GM18909 (cell line): ENCODE results near the gene ASIC4.

Experiments used
- ATAC-seq: cut with Tn5 transposase; IDR thresholded peaks from one replicate; pipeline ENCODE4 v1.9.1; 2021; ENCODE audit warnings: mild to moderate bottlenecking; ENCODE audit not compliant: unreplicated experiment, poor library complexity

Gene ASIC4

GRCh38 chr2:219531639-219532377, 17.5 kb downstream of the ASIC4 start:
- no peak for ATAC-seq

GRCh38 chr2:219532378-219532649, 18.0 kb downstream of the ASIC4 start:
- ATAC-seq = no peak

GRCh38 chr2:219533930-219534661, 19.8 kb downstream of the ASIC4 start:
- no peak for ATAC-seq

GRCh38 chr2:219536425-219536824, 22.1 kb downstream of the ASIC4 start:
- no peak for ATAC-seq

GRCh38 chr2:219536967-219537366, 22.7 kb downstream of the ASIC4 start:
- no peak for ATAC-seq

- ATAC-seq = no peak
Observed at GRCh38 chr2:219537657-219538488, 23.6 kb downstream of the ASIC4 start.

GRCh38 chr2:219538504-219538951, 24.2 kb downstream of the ASIC4 start:
- ATAC-seq = no peak

GRCh38 chr2:219538956-219539788, 24.9 kb downstream of the ASIC4 start:
- ATAC-seq = no peak

- ATAC-seq = no peak
Observed at GRCh38 chr2:219539926-219540678, 25.8 kb downstream of the ASIC4 start.

- no peak for ATAC-seq
Observed at GRCh38 chr2:219540784-219541504, 26.7 kb downstream of the ASIC4 start.

GRCh38 chr2:219541611-219542180, 27.4 kb downstream of the ASIC4 start:
- ATAC-seq = peak; percentile 59

GRCh38 chr2:219542931-219543595, 28.8 kb downstream of the ASIC4 start:
- ATAC-seq = peak; percentile 42

GRCh38 chr2:219543596-219544358, 29.5 kb downstream of the ASIC4 start, which contains the start of the genes CHPF and TMEM198:
TSS of gene CHPF (minus strand) at chr2:219543809. CDS start at chr2:219543538, 271 bp downstream.
TSS of gene TMEM198 (plus strand) at chr2:219544028. CDS start at chr2:219544728, 700 bp downstream.
- peak; percentile 79 for ATAC-seq

GRCh38 chr2:219544567-219544966, 30.3 kb downstream of the ASIC4 start:
- ATAC-seq = no peak

GRCh38 chr2:219545295-219545942, 31.1 kb downstream of the ASIC4 start:
- ATAC-seq = no peak

GRCh38 chr2:219545943-219546352, 31.7 kb downstream of the ASIC4 start:
- no peak for ATAC-seq

- ATAC-seq = no peak
Observed at GRCh38 chr2:219547621-219548020, 33.3 kb downstream of the ASIC4 start.
